Keratinocyte (primary cell): ENCODE results near the gene PACSIN2. TPM values are rescaled to one million over a fixed set of nuclear protein-coding genes. Genes with fewer than 3 reads are reported as not detected.
"Not testable (repeated sequence)": the region's sequence is repeated elsewhere in the genome, so short reads cannot be mapped to it uniquely, and the experiment has no call there.

Experiments
- DNase-seq: peaks from one replicate; pipeline ENCODE4 v3.0.0-alpha.2; 2011; ENCODE audit warnings: low read depth, missing footprints, low spot score
- FAIRE-seq: peaks from 2 replicates; lab custom pipeline; 2011; peaks lifted over from hg19 to GRCh38; lab: Jason Lieb, UNC
- H2AFZ ChIP-seq: 2 replicates; pipeline ENCODE4 v1.6.0; 2012; ENCODE audit warnings: low read length, control low read depth, inconsistent platforms; ENCODE audit not compliant: control insufficient read depth
- H3K27ac ChIP-seq: 2 replicates; pipeline ENCODE4 v1.5.1; 2011; ENCODE audit warnings: low read length; ENCODE audit not compliant: control insufficient read depth, insufficient read depth
- H3K27me3 ChIP-seq: 3 replicates; pipeline ENCODE4 v1.6.0; 2011; ENCODE audit warnings: low read length; ENCODE audit not compliant: control insufficient read depth, insufficient read depth; ENCODE audit errors: extremely low read depth
- H3K36me3 ChIP-seq, 2 experiments: 2 replicates in 1 of 2; 3 replicates in 1 of 2; pipeline ENCODE4 v1.5.1; 2011; ENCODE audit warnings: low read length in 2 of 2, mild to moderate bottlenecking in 1 of 2; ENCODE audit not compliant: control insufficient read depth in 2 of 2, insufficient read depth in 2 of 2; ENCODE audit errors: extremely low read depth in 1 of 2
- H3K4me1 ChIP-seq: 3 replicates; pipeline ENCODE4 v1.5.1; 2011; ENCODE audit warnings: low read length; ENCODE audit not compliant: control insufficient read depth, insufficient read depth; ENCODE audit errors: extremely low read depth
- H3K4me2 ChIP-seq: 3 replicates; pipeline ENCODE4 v1.6.0; 2011; ENCODE audit warnings: low read depth, low read length; ENCODE audit not compliant: control insufficient read depth, insufficient read depth; ENCODE audit errors: extremely low read depth
- H3K4me3 ChIP-seq, 3 experiments: fragments of 200-600 bp in 1 of 3; sonication (generic) in 1 of 3; 2 replicates in 2 of 3; 3 replicates in 1 of 3; pipeline ENCODE4 v1.5.1; 2011 to 2016; ENCODE audit warnings: low read length in 3 of 3, mild to moderate bottlenecking in 3 of 3, control low read depth in 2 of 3, inconsistent platforms in 1 of 3, low read depth in 1 of 3, mixed read lengths in 1 of 3, mixed run types in 1 of 3, moderate library complexity in 1 of 3; ENCODE audit not compliant: control insufficient read depth in 2 of 3, insufficient read depth in 2 of 3; ENCODE audit errors: extremely low read depth in 1 of 3
- H3K79me2 ChIP-seq: 2 replicates; pipeline ENCODE4 v1.6.0; 2012; ENCODE audit warnings: low read length; ENCODE audit not compliant: control insufficient read depth, insufficient read depth
- H3K9ac ChIP-seq: 3 replicates; pipeline ENCODE4 v1.6.0; 2011; ENCODE audit warnings: low read length; ENCODE audit not compliant: control insufficient read depth, insufficient read depth; ENCODE audit errors: extremely low read depth
- H3K9me1 ChIP-seq: 3 replicates; pipeline ENCODE4 v1.6.0; 2011; ENCODE audit warnings: low read length; ENCODE audit not compliant: control insufficient read depth, insufficient read depth; ENCODE audit errors: extremely low read depth
- H3K9me3 ChIP-seq: 2 replicates; pipeline ENCODE4 v1.5.1; 2012; ENCODE audit warnings: low read depth, low read length; ENCODE audit not compliant: control insufficient read depth
- H4K20me1 ChIP-seq: 3 replicates; pipeline ENCODE4 v1.6.0; 2011; ENCODE audit warnings: low read length; ENCODE audit not compliant: control insufficient read depth, insufficient read depth; ENCODE audit errors: extremely low read depth
- EZH2 ChIP-seq: IDR thresholded peaks from one replicate; pipeline ENCODE4 v1.6.1; 2012; ENCODE audit warnings: inconsistent platforms, mild to moderate bottlenecking, low read length, moderate library complexity
- dilution Hi-C: fragments of 300-500 bp; cut with MboI; formaldehyde crosslinking; loops from one replicate; pipeline ENCODE4 v1.7.0; 2020; ENCODE audit warnings: low sequenced_read_pairs; ENCODE audit not compliant: extremely low pct_ligation_motif_present
- polyA plus RNA-seq, 5 experiments: library from polyadenylated mRNA; depleted of rRNA in 3 of 5; stranded (reverse) in 3 of 5; stranded (forward) in 1 of 5; unstranded in 1 of 5; fragments of >200 nt; gene quantifications; 1 replicate in 1 of 5; 2 replicates in 3 of 5; 3 replicates in 1 of 5; pipeline versions ENCODE4 v1.2.1 to v1.2.3, GENCODE V29; 2011 to 2012; ENCODE audit warnings: missing spikeins in 2 of 5, low read depth in 1 of 5, low replicate concordance in 1 of 5
- TF ChIP-seq, protein P1 (sequence below), 3 experiments: IDR thresholded peaks in 1 of 3; conservative IDR thresholded peaks in 1 of 3; optimal IDR thresholded peaks in 1 of 3; 2 replicates in 2 of 3; 3 replicates in 1 of 3; pipeline versions ENCODE3 to v1.5.1; 2011; ENCODE audit warnings: low read length in 3 of 3, mild to moderate bottlenecking in 3 of 3, moderate library complexity in 2 of 3, control low read depth in 1 of 3, inconsistent platforms in 1 of 3; ENCODE audit not compliant: insufficient read depth in 2 of 3; ENCODE audit errors: extremely low read depth in 1 of 3

PACSIN2 gene
- polyA plus RNA-seq, 1 donor (not counting 4 experiments of a cell fraction or from before 2014, with no cell fraction given) = 55.5 TPM

DNA sequence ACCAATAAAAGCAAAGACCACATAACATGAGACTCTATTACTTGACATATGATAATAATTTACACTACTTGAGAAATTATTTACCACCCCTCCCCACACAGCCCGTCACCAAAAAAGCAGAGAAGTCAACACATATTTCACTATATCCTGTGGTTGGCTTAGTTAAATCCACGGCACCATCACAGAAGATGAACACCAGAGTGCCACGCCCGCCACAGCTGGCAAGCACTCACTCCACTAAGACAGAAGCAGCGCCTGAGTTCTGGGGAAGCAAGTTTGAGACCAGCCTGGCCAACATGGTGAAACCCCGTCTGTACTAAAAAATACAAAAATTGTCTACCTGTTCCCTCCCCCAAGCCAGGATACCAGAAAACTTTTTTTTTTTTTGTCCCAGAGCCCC is 53.1 kb downstream of the PACSIN2 start:
- Histone ChIP-seq H3K9ac (no peak overlapping the region), H3K9me3 (no peaks in the 10 kb centered on the region), H2AFZ (no peak overlapping the region), H3K4me2 (no peak overlapping the region), H3K36me3 (peaks cover 0 to 2% of the 10 kb centered on the region in 2 experiments), H3K27ac (no peak overlapping the region), H3K4me3 (no peak overlapping the region), H3K27me3 (no peaks in the 10 kb centered on the region), H3K4me1 (peaks cover 36% of the 10 kb centered on the region), H3K79me2 (peaks cover 64% of the 10 kb centered on the region), H4K20me1 (no peaks in the 10 kb centered on the region), H3K9me1 (peaks cover 4% of the 10 kb centered on the region)
- FAIRE-seq (no peak), DNase-seq (no peak)
- dilution Hi-C loops = no loop called here
- TF ChIP-seq, protein P1, sequence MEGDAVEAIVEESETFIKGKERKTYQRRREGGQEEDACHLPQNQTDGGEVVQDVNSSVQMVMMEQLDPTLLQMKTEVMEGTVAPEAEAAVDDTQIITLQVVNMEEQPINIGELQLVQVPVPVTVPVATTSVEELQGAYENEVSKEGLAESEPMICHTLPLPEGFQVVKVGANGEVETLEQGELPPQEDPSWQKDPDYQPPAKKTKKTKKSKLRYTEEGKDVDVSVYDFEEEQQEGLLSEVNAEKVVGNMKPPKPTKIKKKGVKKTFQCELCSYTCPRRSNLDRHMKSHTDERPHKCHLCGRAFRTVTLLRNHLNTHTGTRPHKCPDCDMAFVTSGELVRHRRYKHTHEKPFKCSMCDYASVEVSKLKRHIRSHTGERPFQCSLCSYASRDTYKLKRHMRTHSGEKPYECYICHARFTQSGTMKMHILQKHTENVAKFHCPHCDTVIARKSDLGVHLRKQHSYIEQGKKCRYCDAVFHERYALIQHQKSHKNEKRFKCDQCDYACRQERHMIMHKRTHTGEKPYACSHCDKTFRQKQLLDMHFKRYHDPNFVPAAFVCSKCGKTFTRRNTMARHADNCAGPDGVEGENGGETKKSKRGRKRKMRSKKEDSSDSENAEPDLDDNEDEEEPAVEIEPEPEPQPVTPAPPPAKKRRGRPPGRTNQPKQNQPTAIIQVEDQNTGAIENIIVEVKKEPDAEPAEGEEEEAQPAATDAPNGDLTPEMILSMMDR (optimal IDR thresholded peaks at IDR 0.05 in 1 of 3, IDR thresholded peaks at IDR 0.05 in 1 of 3, conservative IDR thresholded peaks at IDR 0.05 in 1 of 3; ENCODE audit: extremely low read depth in 1 of 3, insufficient read depth in 2 of 3, low read length in 3 of 3) = no peak
- TF ChIP-seq EZH2 = no peak

DNA sequence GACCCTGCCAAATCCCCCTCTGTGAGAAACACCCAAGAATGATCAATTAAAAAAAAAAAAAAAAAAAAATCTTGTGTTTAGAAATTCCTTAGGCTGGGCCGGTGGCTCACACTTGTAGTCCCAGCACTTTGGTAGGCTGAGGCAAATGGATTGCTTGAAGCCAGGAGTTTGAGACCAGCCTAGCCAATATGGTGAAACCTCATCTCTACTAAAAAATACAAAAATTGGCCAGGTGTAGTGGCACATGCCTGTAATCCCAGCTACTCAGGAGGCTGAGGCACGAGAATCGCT is 53.6 kb downstream of the PACSIN2 start:
- H3K27me3 ChIP-seq, H3K9ac ChIP-seq, H3K27ac ChIP-seq, H3K36me3 ChIP-seq, H3K9me1 ChIP-seq, H4K20me1 ChIP-seq, dilution Hi-C loops, H3K9me3 ChIP-seq, DNase-seq, FAIRE-seq, H2AFZ ChIP-seq, H3K4me2 ChIP-seq, H3K4me3 ChIP-seq: not testable (repeated sequence)
- Histone ChIP-seq H3K79me2 (peaks cover 63% of the 10 kb centered on the region), H3K4me1 (peaks cover 39% of the 10 kb centered on the region)
